Colonic mucosa (tissue), 4 donors: ENCODE data around the gene CYP3A4. TPM values are rescaled to one million over a fixed set of nuclear protein-coding genes. Genes with fewer than 3 reads are reported as not detected.

Source experiments
- DNase-seq: peaks from one replicate; pipeline ENCODE4 v3.0.0-alpha.2; 2020
- H3K27ac ChIP-seq: fragments of 200-600 bp; one replicate; pipeline ENCODE4 v1.8.0; 2021
- H3K27me3 ChIP-seq: fragments of 200-600 bp; one replicate; pipeline ENCODE4 v1.8.0; 2021
- H3K36me3 ChIP-seq: fragments of 200-600 bp; one replicate; pipeline ENCODE4 v1.8.0; 2021
- H3K4me1 ChIP-seq: fragments of 200-600 bp; one replicate; pipeline ENCODE4 v1.8.0; 2021; ENCODE audit warnings: mild to moderate bottlenecking
- H3K4me3 ChIP-seq: fragments of 200-600 bp; one replicate; pipeline ENCODE4 v1.8.0; 2021
- H3K9ac ChIP-seq, 2 donors: one replicate each; pipeline ENCODE4 v1.7.0; 2013; ENCODE audit warnings: control low read depth in 2 of 2, low read depth in 2 of 2, low read length in 2 of 2
- H3K9me3 ChIP-seq: fragments of 200-600 bp; one replicate; pipeline ENCODE4 v1.8.0; 2021
- CTCF ChIP-seq: fragments of 200-600 bp; IDR thresholded peaks from one replicate; pipeline ENCODE4 v1.8.0; 2022; ENCODE audit warnings: antibody characterized with exemption, mild to moderate bottlenecking
- intact Hi-C: fragments of 100-400 bp; cut with DNase I; formaldehyde crosslinking; loops from one replicate; pipeline ENCODE4 v1.14.1; 2022
- total RNA-seq, 2 donors: library from RNA; stranded (reverse); fragmentation: NEBNext Ultra II Directional in 1 of 2; extraction: Animal tissue kit (Norgen Biotek cat#: 25700) in 1 of 2; gene quantifications; one replicate each; pipeline ENCODE4 v1.2.1, GENCODE V29; 2021
- donor health status: healthy.
- donor health status: DM: no; HTN: no; CAD: no.
- donor health status: DM: no; HTN: no; CAD: no.

Gene CYP3A4
- total RNA-seq, 2 donors from 2014 or later: 0.67 to 1.4 TPM

GRCh38 chr7:99827040-99827778, 43.2 kb upstream of the CYP3A4 start:
- Histone ChIP-seq H3K9ac (no peak overlapping the region), H3K27ac (no peak overlapping the region)

GRCh38 chr7:99825873-99826272, 41.9 kb upstream of the CYP3A4 start:
- Histone ChIP-seq H3K4me3 (no peak overlapping the region), H3K4me1 (no peaks in the 10 kb centered on the region), H3K9me3 (no peaks in the 10 kb centered on the region), H3K27me3 (no peaks in the 10 kb centered on the region), H3K27ac (no peak overlapping the region), H3K36me3 (no peaks in the 10 kb centered on the region), H3K9ac (no peak overlapping the region)
- TF ChIP-seq CTCF: no peak
- intact Hi-C loops: no loop called here
- DNase-seq: no peak

More at GRCh38 chr7:99827040-99827778, 43.2 kb upstream of the CYP3A4 start:
- H3K9me3 ChIP-seq: no peaks in the 10 kb centered on the region
- H3K4me3 ChIP-seq: no peak overlapping the region
- DNase-seq: no peak
- TF ChIP-seq CTCF: no peak
- no peaks in the 10 kb centered on the region for H3K36me3 ChIP-seq
- H3K4me1 ChIP-seq: no peaks in the 10 kb centered on the region
- no peaks in the 10 kb centered on the region for H3K27me3 ChIP-seq
- intact Hi-C loops: no loop called here

GRCh38 chr7:99825452-99825851, 41.5 kb upstream of the CYP3A4 start:
- intact Hi-C loops: no loop called here
- no peak for DNase-seq
- no peak for TF ChIP-seq CTCF
- Histone ChIP-seq H3K9me3 (no peaks in the 10 kb centered on the region), H3K36me3 (no peaks in the 10 kb centered on the region), H3K9ac (no peak overlapping the region), H3K4me3 (no peak overlapping the region), H3K27ac (no peak overlapping the region), H3K27me3 (no peaks in the 10 kb centered on the region), H3K4me1 (no peaks in the 10 kb centered on the region)

- Histone ChIP-seq H3K9ac (no peak overlapping the region), H3K27me3 (no peaks in the 10 kb centered on the region), H3K4me1 (no peaks in the 10 kb centered on the region), H3K4me3 (no peak overlapping the region), H3K27ac (no peak overlapping the region), H3K9me3 (no peaks in the 10 kb centered on the region), H3K36me3 (no peaks in the 10 kb centered on the region)
- intact Hi-C loops: no loop called here
- no peak for DNase-seq
- TF ChIP-seq CTCF: no peak
These were observed 40.1 kb upstream of the CYP3A4 start for GRCh38 chr7:99824091-99824490.

GRCh38 chr7:99822731-99823718, 39.0 kb upstream of the CYP3A4 start:
- no peaks in the 10 kb centered on the region for H3K9me3 ChIP-seq
- H3K36me3 ChIP-seq: no peaks in the 10 kb centered on the region
- no peaks in the 10 kb centered on the region for H3K27me3 ChIP-seq
- no peak overlapping the region for H3K9ac ChIP-seq
- peak; percentile 27 for DNase-seq
- H3K4me3 ChIP-seq: no peak overlapping the region
- no peak overlapping the region for H3K27ac ChIP-seq
- intact Hi-C loops: no loop called here
- no peaks in the 10 kb centered on the region for H3K4me1 ChIP-seq
- no peak for TF ChIP-seq CTCF
